Suprapubic skin (tissue), 4 donors: ENCODE data around the gene ZFP42. TPM values are rescaled to one million over a fixed set of nuclear protein-coding genes. Genes with fewer than 3 reads are reported as not detected.
"Not testable (repeated sequence)": the region's sequence is repeated elsewhere in the genome, so short reads cannot be mapped to it uniquely, and the experiment has no call there.

Experiments used
- DNase-seq, 2 donors: peaks; one replicate each; pipeline ENCODE4 v3.0.0-alpha.2; 2019; ENCODE audit warnings: low spot score in 2 of 2
- H3K27ac ChIP-seq: fragments of 200-600 bp; sonication (generic); one replicate; pipeline ENCODE4 v1.5.1; 2019
- H3K27me3 ChIP-seq: fragments of 200-600 bp; sonication (generic); one replicate; pipeline ENCODE4 v1.5.1; 2019
- H3K36me3 ChIP-seq: fragments of 200-600 bp; sonication (generic); one replicate; pipeline ENCODE4 v1.5.1; 2019
- H3K4me1 ChIP-seq: fragments of 200-600 bp; sonication (generic); one replicate; pipeline ENCODE4 v1.5.1; 2019
- H3K4me3 ChIP-seq: fragments of 200-600 bp; sonication (generic); one replicate; pipeline ENCODE4 v1.5.1; 2019; ENCODE audit warnings: mild to moderate bottlenecking
- H3K9me3 ChIP-seq: fragments of 200-600 bp; sonication (generic); one replicate; pipeline ENCODE4 v1.5.1; 2019
- EP300 ChIP-seq: sonication (generic); formaldehyde crosslinking; IDR thresholded peaks from one replicate; pipeline ENCODE4 v1.6.1; 2017; ENCODE audit warnings: antibody characterized with exemption
- POLR2A ChIP-seq, 2 donors: fragments of 450-650 bp; IDR thresholded peaks; one replicate each; pipeline ENCODE4 v1.6.1; 2017; ENCODE audit warnings: antibody characterized with exemption in 2 of 2, mild to moderate bottlenecking in 2 of 2, moderate library complexity in 2 of 2
- POLR2AphosphoS5 ChIP-seq, 3 donors: sonication (generic); formaldehyde crosslinking; IDR thresholded peaks; one replicate each; pipeline ENCODE4 v1.6.1; 2017; ENCODE audit warnings: antibody characterized with exemption in 3 of 3
- WGBS: methylation state at CpG from one replicate; pipeline ENCODE4 v1.1.5; 2018; 5-methylcytosine and 5-hydroxymethylcytosine counted together
- total RNA-seq, 4 donors: library from RNA; depleted of rRNA; stranded (reverse); fragments of >200 nt; gene quantifications; one replicate each; pipeline ENCODE4 v1.1.0, GENCODE V29; 2016
- TF ChIP-seq, protein P1 (sequence below), 2 donors: fragments of 200-600 bp in 1 of 2; fragments of 450-650 bp in 1 of 2; sonication (generic) in 1 of 2; IDR thresholded peaks; one replicate each; pipeline ENCODE4 v1.5.1; 2016 to 2019; ENCODE audit warnings: antibody characterized with exemption in 2 of 2, mild to moderate bottlenecking in 1 of 2, moderate library complexity in 1 of 2

Gene ZFP42
- total RNA-seq, 4 donors from 2014 or later, result not detected

DNA sequence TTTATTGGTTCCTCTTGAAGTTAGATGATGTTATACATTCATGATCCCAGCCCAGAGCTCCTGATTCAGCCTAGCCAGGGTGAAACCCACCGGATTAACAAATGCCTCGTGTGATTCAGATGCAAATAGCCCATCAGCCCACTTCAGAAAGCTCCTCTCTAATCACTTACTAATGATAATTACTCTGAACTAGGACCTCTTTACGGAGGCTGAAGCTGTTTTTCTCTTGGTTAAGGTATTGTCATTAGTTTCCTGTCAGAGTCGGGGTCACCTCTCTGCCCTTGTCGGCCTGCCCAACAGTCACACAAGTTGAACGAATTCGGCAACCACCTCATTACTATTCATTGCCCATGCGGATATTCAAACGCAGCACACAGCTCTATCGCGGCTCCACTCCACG lies 36.6 kb downstream of the ZFP42 start:
- Histone ChIP-seq H3K36me3 (no peaks in the 10 kb centered on the region), H3K9me3 (no peaks in the 10 kb centered on the region), H3K4me3 (no peak overlapping the region), H3K27me3 (no peaks in the 10 kb centered on the region), H3K4me1 (no peaks in the 10 kb centered on the region), H3K27ac (no peak overlapping the region)
- TF ChIP-seq POLR2AphosphoS5 (IDR thresholded peaks at IDR 0.05) (no peak), EP300 (no peak), POLR2A (IDR thresholded peaks at IDR 0.05) (no peak)
- TF ChIP-seq, protein P1, sequence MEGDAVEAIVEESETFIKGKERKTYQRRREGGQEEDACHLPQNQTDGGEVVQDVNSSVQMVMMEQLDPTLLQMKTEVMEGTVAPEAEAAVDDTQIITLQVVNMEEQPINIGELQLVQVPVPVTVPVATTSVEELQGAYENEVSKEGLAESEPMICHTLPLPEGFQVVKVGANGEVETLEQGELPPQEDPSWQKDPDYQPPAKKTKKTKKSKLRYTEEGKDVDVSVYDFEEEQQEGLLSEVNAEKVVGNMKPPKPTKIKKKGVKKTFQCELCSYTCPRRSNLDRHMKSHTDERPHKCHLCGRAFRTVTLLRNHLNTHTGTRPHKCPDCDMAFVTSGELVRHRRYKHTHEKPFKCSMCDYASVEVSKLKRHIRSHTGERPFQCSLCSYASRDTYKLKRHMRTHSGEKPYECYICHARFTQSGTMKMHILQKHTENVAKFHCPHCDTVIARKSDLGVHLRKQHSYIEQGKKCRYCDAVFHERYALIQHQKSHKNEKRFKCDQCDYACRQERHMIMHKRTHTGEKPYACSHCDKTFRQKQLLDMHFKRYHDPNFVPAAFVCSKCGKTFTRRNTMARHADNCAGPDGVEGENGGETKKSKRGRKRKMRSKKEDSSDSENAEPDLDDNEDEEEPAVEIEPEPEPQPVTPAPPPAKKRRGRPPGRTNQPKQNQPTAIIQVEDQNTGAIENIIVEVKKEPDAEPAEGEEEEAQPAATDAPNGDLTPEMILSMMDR (IDR thresholded peaks at IDR 0.05), result no peak
- no peak for DNase-seq
- 44% methylated on average over 12 of the region's 12 CpGs for WGBS

DNA sequence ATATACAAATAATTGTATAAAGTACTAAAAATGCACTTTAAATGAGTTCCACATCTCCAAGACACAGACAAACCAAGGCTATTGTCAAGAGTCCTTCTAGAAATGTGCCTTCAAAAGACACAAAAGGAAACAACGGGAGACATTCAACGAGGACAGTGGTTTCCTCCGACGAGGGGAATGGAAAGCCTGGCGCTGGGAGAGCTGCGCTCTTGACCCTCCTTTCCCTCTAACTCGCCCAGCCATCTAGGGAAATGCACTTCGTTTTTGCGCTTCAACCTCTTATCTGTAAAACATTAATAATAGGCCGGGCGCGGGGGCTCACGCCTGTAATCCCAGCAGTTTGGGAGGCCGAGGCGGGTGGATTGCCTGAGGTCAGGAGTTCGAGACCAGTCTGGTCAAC lies 37.0 kb downstream of the ZFP42 start:
- DNase-seq, result no peak
- 67% methylated on average over 16 of the region's 16 CpGs for WGBS
- TF ChIP-seq, protein P1 (IDR thresholded peaks at IDR 0.05), result no peak
- TF ChIP-seq EP300 (no peak), POLR2AphosphoS5 (IDR thresholded peaks at IDR 0.05) (no peak), POLR2A (IDR thresholded peaks at IDR 0.05) (no peak)

DNA sequence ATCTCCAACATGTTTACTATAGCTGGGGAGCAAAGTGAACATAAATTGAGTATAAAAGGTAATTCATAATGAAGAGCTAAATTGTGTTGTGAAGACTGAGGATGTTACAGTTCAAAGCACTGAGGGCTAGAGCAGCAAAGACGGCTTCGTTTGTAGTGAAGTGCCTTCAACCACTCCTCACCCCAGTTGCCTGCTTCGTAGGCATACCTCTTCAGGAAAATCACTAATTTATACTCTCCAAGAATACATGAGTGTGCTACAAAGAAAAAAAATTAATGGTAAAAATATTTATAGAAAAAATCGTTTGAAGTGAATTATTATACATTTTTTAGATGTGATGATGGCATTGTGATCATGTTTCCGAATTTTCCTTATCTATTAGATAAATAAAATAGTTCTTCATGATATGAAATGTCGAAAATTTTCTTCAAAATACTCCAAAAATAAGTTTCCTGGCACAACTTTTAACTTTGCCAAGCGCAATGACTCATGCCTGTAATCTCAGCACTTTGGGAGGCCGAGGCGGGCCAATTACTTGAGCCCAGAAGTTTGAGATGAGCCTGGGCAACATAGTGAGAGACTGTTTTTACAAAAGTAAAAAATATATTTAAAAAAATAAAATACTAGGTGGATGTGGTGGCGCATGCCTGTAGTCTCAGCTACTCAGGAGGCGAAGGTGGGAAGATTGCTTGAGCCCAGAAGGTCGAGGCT lies 41.6 kb downstream of the ZFP42 start:
- WGBS, result 75% methylated on average over 12 of the region's 12 CpGs
- no peaks in the 10 kb centered on the region for H3K36me3 ChIP-seq
- no peaks in the 10 kb centered on the region for H3K4me1 ChIP-seq
- no peak overlapping the region for H3K4me3 ChIP-seq
- TF ChIP-seq EP300 (no peak), POLR2AphosphoS5 (IDR thresholded peaks at IDR 0.05) (no peak), POLR2A (IDR thresholded peaks at IDR 0.05) (no peak)
- TF ChIP-seq, protein P1 (IDR thresholded peaks at IDR 0.05), result no peak
- DNase-seq, result no peak
- no peak overlapping the region for H3K27ac ChIP-seq
- H3K9me3 ChIP-seq, result no peaks in the 10 kb centered on the region
- H3K27me3 ChIP-seq, result no peaks in the 10 kb centered on the region

More for the DNA sequence above, 37.0 kb downstream of the ZFP42 start:
- no peaks in the 10 kb centered on the region for H3K27me3 ChIP-seq
- H3K4me3 ChIP-seq, result no peak overlapping the region
- no peak overlapping the region for H3K27ac ChIP-seq
- H3K36me3 ChIP-seq, result no peaks in the 10 kb centered on the region
- no peaks in the 10 kb centered on the region for H3K4me1 ChIP-seq
- no peaks in the 10 kb centered on the region for H3K9me3 ChIP-seq

DNA sequence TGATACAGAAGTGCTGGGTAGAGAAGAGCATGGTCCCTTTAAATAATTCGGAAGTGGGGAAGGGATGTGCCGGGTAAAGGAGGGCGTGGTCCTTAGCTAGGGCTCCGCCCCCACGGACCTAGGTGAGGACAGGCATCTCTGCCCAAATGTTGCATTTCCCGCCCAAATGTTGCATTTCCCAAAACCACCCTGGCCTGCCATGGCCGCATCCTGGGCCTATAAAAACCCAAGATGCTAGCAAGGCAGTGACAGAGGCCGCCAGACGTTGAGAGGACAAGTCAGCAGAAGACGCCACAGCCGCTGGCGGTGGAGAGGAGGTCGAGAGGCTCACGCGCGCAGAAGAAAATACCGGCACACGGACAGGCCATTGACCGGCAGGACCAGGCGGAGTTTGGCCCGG lies 46.1 kb downstream of the ZFP42 start:
- H3K4me3 ChIP-seq, result no peak overlapping the region
- no peak for TF ChIP-seq EP300
- no peak for DNase-seq
- H3K9me3 ChIP-seq, result no peaks in the 10 kb centered on the region
- no peak overlapping the region for H3K27ac ChIP-seq
- H3K27me3 ChIP-seq, result no peaks in the 10 kb centered on the region
- 81% methylated on average over 21 of the region's 21 CpGs for WGBS
- no peaks in the 10 kb centered on the region for H3K4me1 ChIP-seq
- no peaks in the 10 kb centered on the region for H3K36me3 ChIP-seq

DNA sequence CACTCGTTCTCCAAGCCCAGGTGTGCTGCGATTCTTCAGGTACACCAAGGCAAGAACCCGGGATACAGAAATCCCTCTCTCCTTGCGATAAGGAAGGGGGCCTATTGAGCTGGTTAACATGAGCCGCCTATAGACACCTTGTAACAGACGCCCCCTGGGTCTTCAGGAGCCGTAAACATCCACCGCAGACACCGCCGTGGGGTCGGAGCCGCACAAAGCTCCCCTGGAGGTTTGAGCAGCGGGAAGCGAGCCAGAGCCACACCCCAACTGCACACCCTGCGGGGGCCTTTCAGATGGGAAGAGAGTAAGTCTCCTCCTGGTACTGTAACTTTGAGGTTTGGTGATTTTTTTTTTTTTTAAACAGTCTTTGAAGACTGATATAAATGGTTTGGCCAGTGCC lies 46.6 kb downstream of the ZFP42 start:
- 43% methylated on average over 15 of the region's 15 CpGs for WGBS
- no peaks in the 10 kb centered on the region for H3K4me1 ChIP-seq
- no peak for DNase-seq
- H3K4me3 ChIP-seq, result no peak overlapping the region
- H3K27ac ChIP-seq, result no peak overlapping the region
- H3K36me3 ChIP-seq, result no peaks in the 10 kb centered on the region
- TF ChIP-seq POLR2AphosphoS5 (IDR thresholded peaks at IDR 0.05), result no peak
- TF ChIP-seq POLR2A (IDR thresholded peaks at IDR 0.05), result no peak
- TF ChIP-seq, protein P1 (IDR thresholded peaks at IDR 0.05), result no peak
- TF ChIP-seq EP300, result no peak
- no peaks in the 10 kb centered on the region for H3K27me3 ChIP-seq
- H3K9me3 ChIP-seq, result no peaks in the 10 kb centered on the region

DNA sequence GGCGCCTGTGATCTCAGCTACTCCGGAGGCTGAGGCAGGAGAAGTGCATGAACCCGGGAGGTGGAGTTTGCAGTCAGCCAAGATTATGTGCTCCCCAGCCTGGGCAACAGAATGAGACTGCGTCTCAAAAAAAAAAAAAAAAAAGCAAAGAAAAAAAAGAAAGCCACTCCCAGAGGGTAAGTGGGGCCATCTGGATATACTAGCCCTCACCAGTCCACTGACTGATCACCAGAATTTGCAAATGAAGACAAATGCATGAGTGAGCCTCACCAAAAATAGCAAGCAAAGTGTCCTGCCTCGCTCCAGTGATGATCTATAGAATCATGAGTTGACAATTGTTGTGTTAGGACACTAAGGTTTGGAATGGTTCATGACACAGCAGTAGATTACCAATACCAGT lies 47.6 kb downstream of the ZFP42 start:
- TF ChIP-seq, protein P1 (IDR thresholded peaks at IDR 0.05), result no peak
- TF ChIP-seq EP300, result no peak
- TF ChIP-seq POLR2A (IDR thresholded peaks at IDR 0.05), result no peak
- no peak for TF ChIP-seq POLR2AphosphoS5 (IDR thresholded peaks at IDR 0.05)
- WGBS, result 83% methylated on average over 5 of the region's 5 CpGs
- Histone ChIP-seq H3K27ac (no peak overlapping the region), H3K9me3 (no peaks in the 10 kb centered on the region), H3K4me3 (no peak overlapping the region), H3K4me1 (no peaks in the 10 kb centered on the region), H3K27me3 (no peaks in the 10 kb centered on the region), H3K36me3 (no peaks in the 10 kb centered on the region)
- no peak for DNase-seq

DNA sequence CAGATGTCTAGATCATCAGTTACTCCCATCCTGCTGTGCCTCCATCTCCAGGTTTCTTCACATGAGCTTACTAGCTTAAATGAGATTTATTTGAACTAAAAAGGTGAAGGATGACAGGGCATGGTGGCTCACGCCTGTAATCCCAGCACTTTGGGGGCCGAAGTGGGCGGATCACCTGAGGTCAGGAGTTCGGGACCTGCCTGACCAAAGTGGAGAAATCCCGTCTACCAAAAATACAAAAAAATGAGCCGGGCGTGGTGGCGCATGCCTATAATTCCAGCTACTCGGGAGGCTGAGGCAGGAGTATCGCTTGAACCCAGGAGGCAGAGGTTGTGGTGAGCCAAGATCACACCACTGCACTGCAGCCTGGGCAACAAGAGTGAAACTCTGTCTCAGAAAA lies 49.9 kb downstream of the ZFP42 start:
- 91% methylated on average over 10 of the region's 10 CpGs for WGBS
- H3K36me3 ChIP-seq, H3K9me3 ChIP-seq, DNase-seq, H3K27ac ChIP-seq, H3K4me3 ChIP-seq, H3K27me3 ChIP-seq, H3K4me1 ChIP-seq: not testable (repeated sequence)
